ENCODE data around the gene FOXR1. TPM values are rescaled to one million over a fixed set of nuclear protein-coding genes. Genes with fewer than 3 reads are reported as not detected.

The FOXR1 gene
- total and polyA plus RNA-seq, 2 donors (not counting 3 experiments of a cell fraction or from before 2014, with no cell fraction given): not detected

DNA sequence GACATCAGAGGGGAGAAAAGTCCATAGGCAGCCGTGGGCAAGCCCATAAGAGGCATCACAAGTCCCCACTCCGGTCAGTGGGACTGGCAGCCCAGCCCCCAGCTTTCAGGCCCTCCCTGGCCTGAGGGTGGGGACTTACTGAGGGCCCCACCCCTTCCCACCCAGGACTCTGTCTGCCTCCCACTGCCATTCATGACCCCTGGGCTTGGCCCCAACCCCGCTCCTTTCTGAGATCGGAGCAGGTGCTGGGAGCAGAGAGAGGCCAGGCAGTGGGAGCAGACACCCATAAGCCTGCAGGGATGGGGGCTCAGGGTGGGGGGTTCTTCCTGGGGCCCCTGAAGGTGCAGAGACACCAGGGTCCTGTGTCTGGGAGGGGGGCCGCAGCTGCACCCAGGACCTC, 10.4 kb upstream of the FOXR1 start:
- no peaks in the 10 kb centered on the region for H4K20me1 ChIP-seq (replicated peaks; ENCODE audit: control insufficient read depth, extremely low read depth, insufficient read depth, low read length)
- TF ChIP-seq MYC (IDR thresholded peaks at IDR 0.05; ENCODE audit: low read depth, low read length): no peak
- TF ChIP-seq POLR2AphosphoS5 (IDR thresholded peaks at IDR 0.05; ENCODE audit: insufficient read depth, low read depth, low read length): no peak
- TF ChIP-seq EZH2 (IDR thresholded peaks at IDR 0.05; ENCODE audit: borderline replicate concordance, low read depth, low read length, severe bottlenecking): no peak
- TF ChIP-seq, protein P1, sequence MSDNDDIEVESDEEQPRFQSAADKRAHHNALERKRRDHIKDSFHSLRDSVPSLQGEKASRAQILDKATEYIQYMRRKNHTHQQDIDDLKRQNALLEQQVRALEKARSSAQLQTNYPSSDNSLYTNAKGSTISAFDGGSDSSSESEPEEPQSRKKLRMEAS (IDR thresholded peaks at IDR 0.05; ENCODE audit: insufficient read depth, insufficient read length): no peak
- TF ChIP-seq POLR2A (IDR thresholded peaks at IDR 0.05; ENCODE audit: low read depth, low read length): no peak
- no peak for TF ChIP-seq FOS (IDR thresholded peaks at IDR 0.05; ENCODE audit: borderline replicate concordance, insufficient read depth, low read length)
- TF ChIP-seq JUN (IDR thresholded peaks at IDR 0.05; ENCODE audit: borderline replicate concordance, insufficient read depth, insufficient read length, low read depth): no peak
- no peak for TF ChIP-seq GATA2 (IDR thresholded peaks at IDR 0.05; ENCODE audit: insufficient read depth, insufficient read length, low read depth, low read length)
- TF ChIP-seq, protein P2, sequence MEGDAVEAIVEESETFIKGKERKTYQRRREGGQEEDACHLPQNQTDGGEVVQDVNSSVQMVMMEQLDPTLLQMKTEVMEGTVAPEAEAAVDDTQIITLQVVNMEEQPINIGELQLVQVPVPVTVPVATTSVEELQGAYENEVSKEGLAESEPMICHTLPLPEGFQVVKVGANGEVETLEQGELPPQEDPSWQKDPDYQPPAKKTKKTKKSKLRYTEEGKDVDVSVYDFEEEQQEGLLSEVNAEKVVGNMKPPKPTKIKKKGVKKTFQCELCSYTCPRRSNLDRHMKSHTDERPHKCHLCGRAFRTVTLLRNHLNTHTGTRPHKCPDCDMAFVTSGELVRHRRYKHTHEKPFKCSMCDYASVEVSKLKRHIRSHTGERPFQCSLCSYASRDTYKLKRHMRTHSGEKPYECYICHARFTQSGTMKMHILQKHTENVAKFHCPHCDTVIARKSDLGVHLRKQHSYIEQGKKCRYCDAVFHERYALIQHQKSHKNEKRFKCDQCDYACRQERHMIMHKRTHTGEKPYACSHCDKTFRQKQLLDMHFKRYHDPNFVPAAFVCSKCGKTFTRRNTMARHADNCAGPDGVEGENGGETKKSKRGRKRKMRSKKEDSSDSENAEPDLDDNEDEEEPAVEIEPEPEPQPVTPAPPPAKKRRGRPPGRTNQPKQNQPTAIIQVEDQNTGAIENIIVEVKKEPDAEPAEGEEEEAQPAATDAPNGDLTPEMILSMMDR (IDR thresholded peaks at IDR 0.05; ENCODE audit: extremely low read depth in 1 of 2, insufficient read depth in 1 of 2, low read depth in 1 of 2, low read length in 2 of 2): no peak
- BruUV-seq (replicated peaks): no TSS peak
- no peaks in the 10 kb centered on the region for H3K27me3 ChIP-seq (ENCODE audit: control insufficient read depth in 2 of 2, insufficient read depth in 2 of 2, low read length in 2 of 2)
- H3K9me1 ChIP-seq (replicated peaks; ENCODE audit: control insufficient read depth, extremely low read depth, insufficient read depth, low read length): no peaks in the 10 kb centered on the region
- dilution Hi-C loops (cut with MboI; ENCODE audit: extremely low pct_ligation_motif_present, low sequenced_read_pairs): no loop called here
- H3K4me3 ChIP-seq (replicated peaks in 1 of 3; ENCODE audit: insufficient read depth in 1 of 3, low read depth in 1 of 3, low read length in 3 of 3): no peak overlapping the region
- no peak overlapping the region for H2AFZ ChIP-seq (ENCODE audit: low read depth, low read length)
- DNase-seq (ENCODE audit: low read depth, low spot score) (no peak), FAIRE-seq (no peak)
- H3K4me1 ChIP-seq (ENCODE audit: control insufficient read depth, extremely low read depth, insufficient read depth, low read length): no peaks in the 10 kb centered on the region
- no peaks in the 10 kb centered on the region for H3K79me2 ChIP-seq (ENCODE audit: control insufficient read depth, insufficient read depth, low read length)
- H3K4me2 ChIP-seq (ENCODE audit: insufficient read depth, low read length): no peak overlapping the region
- H3K9me3 ChIP-seq (replicated peaks; ENCODE audit: control insufficient read depth, insufficient read depth, low read length): no peaks in the 10 kb centered on the region
- no peak overlapping the region for H3K27ac ChIP-seq (ENCODE audit: insufficient read depth, low read depth, low read length)
- CTCF ChIA-PET: interaction anchor here (1.0 to 1.5 kb wide), 3 partner anchors 16 to 271 kb away, joined by 3 to 4 read pairs (median 3); no protein-coding TSS in a partner anchor
- H3K9ac ChIP-seq (replicated peaks; ENCODE audit: extremely low read depth, insufficient read depth, low read length): no peak overlapping the region
- no peaks in the 10 kb centered on the region for H3K36me3 ChIP-seq (ENCODE audit: control insufficient read depth in 2 of 2, extremely low read depth in 1 of 2, insufficient read depth in 2 of 2, low read length in 2 of 2)
- intact Hi-C loops (cut with micrococcal nuclease): no loop called here
- POLR2A ChIA-PET: no interaction called here

All from endothelial cell of umbilical vein (primary cell).